Rectal smooth muscle tissue (tissue), 1 donor: Measurements from ENCODE around the gene MEIOB.
"Not testable (repeated sequence)": the region's sequence is repeated elsewhere in the genome, so short reads cannot be mapped to it uniquely, and the experiment has no call there.

Experiments
- H3K27ac ChIP-seq: one replicate; pipeline ENCODE4 v1.7.0; 2013; ENCODE audit warnings: low read depth, low read length, inconsistent platforms
- H3K27me3 ChIP-seq: one replicate; pipeline ENCODE4 v1.7.0; 2013; ENCODE audit warnings: low read length; ENCODE audit not compliant: control insufficient read depth, insufficient read depth
- H3K36me3 ChIP-seq: one replicate; pipeline ENCODE4 v1.7.0; 2013; ENCODE audit warnings: low read length; ENCODE audit not compliant: control insufficient read depth, insufficient read depth
- H3K4me1 ChIP-seq: one replicate; pipeline ENCODE4 v1.7.0; 2013; ENCODE audit warnings: low read length; ENCODE audit not compliant: control insufficient read depth, insufficient read depth
- H3K4me3 ChIP-seq: one replicate; pipeline ENCODE4 v1.7.0; 2013; ENCODE audit warnings: low read length
- H3K9ac ChIP-seq: one replicate; pipeline ENCODE4 v1.7.0; 2013; ENCODE audit warnings: low read length

MEIOB gene

DNA sequence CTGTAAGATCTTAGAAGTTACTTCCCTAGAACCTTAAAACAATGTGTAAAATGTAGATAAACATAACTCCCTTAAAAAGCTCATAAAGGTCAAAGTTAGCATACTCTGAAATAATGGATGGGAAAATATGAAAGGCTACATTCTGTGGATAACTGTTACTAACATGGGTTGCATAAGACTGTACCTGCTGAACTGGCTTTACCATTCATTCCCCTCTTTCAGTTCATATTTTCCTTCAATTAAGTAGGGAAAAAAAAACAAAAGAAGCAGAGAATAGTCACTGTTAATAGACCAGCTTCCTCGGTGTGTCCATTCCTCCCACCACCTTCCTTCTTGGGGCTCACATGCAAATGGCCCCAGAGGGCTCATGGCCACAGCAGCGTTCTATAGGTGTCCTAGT, 7.5 kb upstream of the MEIOB start:
- Histone ChIP-seq H3K36me3 (no peaks in the 10 kb centered on the region), H3K27me3 (no peaks in the 10 kb centered on the region), H3K9ac (no peak overlapping the region), H3K27ac (no peak overlapping the region), H3K4me1 (no peaks in the 10 kb centered on the region), H3K4me3 (no peak overlapping the region)

GRCh38 chr16:1878256-1878655, 6.3 kb upstream of the MEIOB start:
- H3K27ac ChIP-seq, result no peak overlapping the region
- H3K9ac ChIP-seq, result no peak overlapping the region
- H3K36me3 ChIP-seq, result no peaks in the 10 kb centered on the region
- no peak overlapping the region for H3K4me3 ChIP-seq
- H3K4me1 ChIP-seq, result no peaks in the 10 kb centered on the region
- H3K27me3 ChIP-seq, result no peaks in the 10 kb centered on the region

DNA sequence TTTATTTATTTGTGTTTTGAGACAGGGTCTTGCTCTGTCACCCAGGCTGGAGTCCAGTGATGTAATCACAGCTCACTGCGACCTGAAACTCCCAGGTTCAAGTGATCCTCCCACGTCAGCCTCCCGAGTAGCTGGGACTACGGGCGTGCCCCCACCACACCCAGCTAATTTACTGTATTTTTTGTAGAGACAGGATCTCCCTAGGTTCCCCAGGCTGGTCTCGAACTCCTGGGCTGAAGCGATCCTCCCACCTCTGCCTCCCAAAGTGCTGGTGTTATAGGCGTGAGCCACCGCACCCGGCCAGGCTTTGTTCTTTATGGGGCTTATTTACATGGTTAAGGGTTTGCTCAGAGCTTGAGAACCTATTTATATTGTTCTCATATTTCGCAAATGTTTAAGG, 5.8 kb upstream of the MEIOB start:
- no peaks in the 10 kb centered on the region for H3K36me3 ChIP-seq
- H3K9ac ChIP-seq, result no peak overlapping the region
- no peaks in the 10 kb centered on the region for H3K27me3 ChIP-seq
- H3K4me3 ChIP-seq, result no peak overlapping the region
- H3K27ac ChIP-seq, result no peak overlapping the region
- no peaks in the 10 kb centered on the region for H3K4me1 ChIP-seq

DNA sequence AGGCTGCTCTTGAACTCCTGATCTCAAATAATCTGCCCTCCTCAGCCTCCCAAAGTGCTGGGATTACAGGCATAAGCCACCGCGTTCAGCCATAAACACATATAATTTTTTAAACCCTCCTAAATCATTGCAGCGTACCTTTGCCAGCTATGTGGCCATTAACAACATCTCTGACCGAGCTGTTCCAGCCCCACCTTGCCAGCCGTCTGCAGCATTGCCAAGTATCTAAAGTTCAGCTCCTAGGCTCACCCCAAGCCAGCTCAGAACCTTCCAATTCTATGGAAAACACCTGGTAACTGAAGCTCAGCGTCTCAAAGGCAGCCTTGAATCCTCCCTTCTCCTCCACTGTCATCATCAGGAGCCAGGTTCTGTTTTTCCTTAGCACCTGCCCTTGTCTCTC, 5.1 kb upstream of the MEIOB start:
- H3K4me3 ChIP-seq, result no peak overlapping the region
- no peaks in the 10 kb centered on the region for H3K4me1 ChIP-seq
- peaks cover 3% of the 10 kb centered on the region for H3K27me3 ChIP-seq
- H3K36me3 ChIP-seq, result no peaks in the 10 kb centered on the region
- H3K9ac ChIP-seq, result no peak overlapping the region
- H3K27ac ChIP-seq, result no peak overlapping the region

GRCh38 chr16:1876468-1876867, 4.5 kb upstream of the MEIOB start:
- no peak overlapping the region for H3K9ac ChIP-seq
- no peaks in the 10 kb centered on the region for H3K36me3 ChIP-seq
- no peak overlapping the region for H3K4me3 ChIP-seq
- peaks cover 3% of the 10 kb centered on the region for H3K27me3 ChIP-seq
- no peaks in the 10 kb centered on the region for H3K4me1 ChIP-seq
- no peak overlapping the region for H3K27ac ChIP-seq

DNA sequence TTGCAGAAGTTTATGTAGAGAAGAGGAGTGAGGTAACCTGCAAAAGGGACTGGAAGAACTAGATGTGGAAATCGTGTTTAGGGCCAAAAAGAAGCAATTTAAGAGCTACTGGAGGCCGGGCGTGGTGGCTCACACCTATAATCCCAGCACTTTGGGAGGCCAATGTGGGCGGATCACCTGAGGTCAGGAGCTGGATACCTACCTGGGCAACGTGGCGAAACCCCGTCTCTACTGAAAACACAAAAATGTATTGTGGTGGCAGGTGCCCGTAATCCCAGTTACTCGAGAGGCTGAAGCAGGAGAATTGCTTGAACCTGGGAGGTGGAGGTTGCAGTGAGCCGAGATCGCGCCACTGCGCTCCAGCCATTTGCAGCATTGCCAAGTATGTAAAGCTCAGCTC, 4.1 kb upstream of the MEIOB start:
- not testable (repeated sequence) for H3K4me1 ChIP-seq, H3K9ac ChIP-seq, H3K27me3 ChIP-seq, H3K4me3 ChIP-seq, H3K27ac ChIP-seq, H3K36me3 ChIP-seq

- H3K36me3 ChIP-seq, result no peaks in the 10 kb centered on the region
- H3K27me3 ChIP-seq, result peaks cover 3% of the 10 kb centered on the region
- H3K27ac ChIP-seq, result no peak overlapping the region
- H3K9ac ChIP-seq, result no peak overlapping the region
- H3K4me3 ChIP-seq, result no peak overlapping the region
- no peaks in the 10 kb centered on the region for H3K4me1 ChIP-seq
Measured at GRCh38 chr16:1874854-1875253, 2.9 kb upstream of the MEIOB start.

DNA sequence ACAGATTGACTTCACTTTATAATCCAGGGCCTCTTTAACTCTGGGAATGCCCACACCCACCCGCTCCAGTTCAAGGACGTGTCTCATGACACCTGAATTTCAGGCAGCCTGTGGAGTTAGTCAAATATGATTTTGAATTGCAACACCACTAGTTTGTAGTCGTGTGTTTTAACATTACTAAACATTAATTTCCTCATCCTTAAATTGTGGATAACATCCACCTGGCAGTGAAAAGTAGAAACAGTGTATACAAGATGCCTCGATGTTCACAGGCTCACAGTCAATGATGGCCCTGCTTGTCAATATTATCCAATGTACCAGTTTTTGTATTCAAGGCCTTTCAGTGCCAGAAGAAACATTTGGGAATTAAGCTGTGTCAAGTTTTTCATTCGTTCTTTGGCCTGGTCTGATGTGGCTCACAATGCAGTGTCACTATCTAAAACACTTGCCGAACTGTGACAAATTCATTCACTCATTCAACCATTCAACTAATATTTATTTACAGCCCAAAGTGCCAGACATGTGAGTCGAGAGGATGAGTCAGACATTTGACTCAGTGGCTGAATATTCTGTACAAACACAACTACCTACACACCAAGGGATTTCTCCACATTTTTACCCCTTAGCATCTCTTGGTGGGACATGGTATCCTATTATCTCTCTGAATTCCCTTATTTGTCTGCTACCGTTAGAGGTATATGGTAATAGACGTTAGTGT, 1.4 kb downstream of the MEIOB start:
- Histone ChIP-seq H3K27ac (no peak overlapping the region), H3K9ac (no peak overlapping the region), H3K4me1 (no peaks in the 10 kb centered on the region), H3K36me3 (no peaks in the 10 kb centered on the region), H3K4me3 (no peak overlapping the region), H3K27me3 (peaks cover 3% of the 10 kb centered on the region)

DNA sequence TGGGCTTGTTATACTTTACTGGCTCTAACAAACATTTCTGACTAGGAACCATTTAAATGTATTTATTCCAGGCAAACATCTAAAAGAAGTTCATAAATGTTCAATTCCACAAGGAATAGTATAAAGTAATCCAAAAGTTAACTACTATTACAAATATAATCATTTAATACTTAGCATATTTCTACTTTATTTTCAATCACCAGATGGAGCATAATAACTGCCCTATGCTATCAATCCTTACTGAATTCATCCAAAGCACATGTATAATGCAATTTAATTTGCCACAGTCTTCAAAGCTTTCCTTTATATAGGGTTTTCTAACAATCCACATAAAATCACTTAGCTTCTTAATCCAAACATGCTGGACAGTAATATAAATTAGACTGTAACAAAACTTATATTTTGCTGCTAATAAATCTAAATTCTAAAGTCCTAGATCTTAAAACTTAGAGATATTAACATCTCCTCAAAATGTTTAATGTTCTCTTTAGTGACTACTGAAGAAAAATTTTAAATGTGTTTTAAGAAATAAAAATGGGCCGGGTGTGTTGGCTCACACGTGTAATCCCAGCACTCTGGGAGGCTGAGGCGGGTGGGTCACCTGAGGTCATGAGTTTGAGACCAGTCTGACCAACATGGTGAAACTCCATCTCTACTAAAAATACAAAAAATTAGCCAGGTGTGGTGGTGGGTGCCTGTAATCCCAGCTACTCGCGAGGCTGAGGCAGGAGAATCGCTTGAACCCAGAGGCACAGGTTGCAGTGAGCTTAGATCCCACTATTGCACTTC, 5.9 kb downstream of the MEIOB start:
- Histone ChIP-seq H3K36me3 (no peaks in the 10 kb centered on the region), H3K27me3 (peaks cover 3% of the 10 kb centered on the region), H3K4me3 (no peak overlapping the region), H3K27ac (no peak overlapping the region), H3K9ac (no peak overlapping the region), H3K4me1 (no peaks in the 10 kb centered on the region)

DNA sequence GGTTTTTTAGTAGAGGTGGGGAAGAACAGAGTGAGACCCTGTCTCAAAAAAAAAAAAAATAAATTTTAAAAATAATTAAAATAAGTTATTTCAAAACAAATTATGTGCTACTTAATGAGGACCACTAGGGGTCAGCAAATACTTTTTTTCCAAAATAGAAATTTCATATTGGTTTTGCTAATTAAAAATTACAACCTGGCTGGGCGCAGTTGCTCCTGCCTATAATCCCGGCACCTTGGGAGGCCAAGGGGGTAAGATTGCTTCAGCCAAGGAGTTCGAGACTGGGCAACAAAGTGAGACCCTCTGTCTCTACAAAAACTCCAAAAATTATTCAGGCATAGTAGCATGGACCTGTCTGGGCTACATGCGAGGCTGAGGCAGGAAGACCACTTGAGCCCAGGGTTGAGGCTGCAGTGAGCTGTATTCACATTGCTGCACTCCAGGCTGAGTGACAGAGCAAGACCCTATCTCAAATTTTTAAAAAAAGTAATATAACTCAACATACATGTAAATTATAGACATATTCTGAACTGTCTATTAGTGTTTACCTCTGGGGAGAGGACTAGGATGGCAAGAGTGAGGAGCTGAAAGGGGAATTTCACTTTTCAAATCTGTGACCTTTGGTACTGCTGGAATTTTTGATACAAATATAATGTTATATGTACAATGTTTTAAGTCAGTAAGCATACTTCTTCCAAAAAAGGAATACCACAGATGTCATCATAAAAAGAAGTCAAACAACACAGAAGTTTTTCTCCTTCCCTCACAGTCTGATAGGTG, 8.1 kb downstream of the MEIOB start:
- no peak overlapping the region for H3K27ac ChIP-seq
- H3K4me1 ChIP-seq, result no peaks in the 10 kb centered on the region
- H3K9ac ChIP-seq, result no peak overlapping the region
- no peak overlapping the region for H3K4me3 ChIP-seq
- H3K36me3 ChIP-seq, result no peaks in the 10 kb centered on the region
- peaks cover 3% of the 10 kb centered on the region for H3K27me3 ChIP-seq

- H3K27ac ChIP-seq, result no peak overlapping the region
- no peaks in the 10 kb centered on the region for H3K4me1 ChIP-seq
- no peak overlapping the region for H3K4me3 ChIP-seq
- H3K9ac ChIP-seq, result no peak overlapping the region
- H3K36me3 ChIP-seq, result no peaks in the 10 kb centered on the region
- H3K27me3 ChIP-seq, result peaks cover 7% of the 10 kb centered on the region
Measured at GRCh38 chr16:1862394-1862793, 9.6 kb downstream of the MEIOB start.

GRCh38 chr16:1861730-1862129, 10.2 kb downstream of the MEIOB start:
- Histone ChIP-seq H3K27me3 (peaks cover 7% of the 10 kb centered on the region), H3K4me3 (no peak overlapping the region), H3K9ac (no peak overlapping the region), H3K36me3 (no peaks in the 10 kb centered on the region), H3K27ac (no peak overlapping the region), H3K4me1 (no peaks in the 10 kb centered on the region)
